Measurements from ENCODE around the gene RAB11A.

- TF ChIP-seq CTCF (conservative IDR thresholded peaks at IDR 0.05; ENCODE audit: low read length): no peak
- no peak for TF ChIP-seq EZH2phosphoT487 (IDR thresholded peaks at IDR 0.05; ENCODE audit: borderline replicate concordance)
These were observed 46.0 kb downstream of the RAB11A start for GRCh38 chr15:65914981-65915925.
